Right lobe of liver (tissue), 6 donors: ENCODE data around the gene DLG5. TPM values are rescaled to one million over a fixed set of nuclear protein-coding genes. Genes with fewer than 3 reads are reported as not detected.

Source experiments
- ATAC-seq, 4 donors: fragments of 200-7000 bp; cut with Tn5 transposase; one replicate each; pipeline ENCODE4 v1.9.1; 2020; ENCODE audit warnings: mild to moderate bottlenecking in 4 of 4, moderate library complexity in 4 of 4
- DNase-seq, 3 donors: peaks; one replicate each; pipeline ENCODE4 v3.0.0-alpha.2; 2020
- H3K27ac ChIP-seq, 3 donors: fragments of 200-600 bp; one replicate each; pipeline ENCODE4 v1.8.0; 2022
- H3K27me3 ChIP-seq, 2 donors: fragments of 200-600 bp; one replicate each; pipeline ENCODE4 v1.8.0; 2022
- H3K36me3 ChIP-seq, 4 donors: fragments of 200-600 bp; sonication (generic) in 1 of 4; one replicate each; pipeline versions ENCODE4 v1.5.1 to v1.8.0; 2017 to 2022; ENCODE audit warnings: control low read depth in 1 of 4
- H3K4me1 ChIP-seq, 4 donors: fragments of 200-600 bp; sonication (generic) in 1 of 4; one replicate each; pipeline versions ENCODE4 v1.5.1 to v1.8.0; 2017 to 2022; ENCODE audit warnings: control low read depth in 1 of 4
- H3K4me3 ChIP-seq, 3 donors: fragments of 200-600 bp; one replicate each; pipeline ENCODE4 v1.8.0; 2022
- H3K9me3 ChIP-seq, 4 donors: fragments of 200-600 bp; sonication (generic) in 1 of 4; one replicate each; pipeline versions ENCODE4 v1.5.1 to v1.8.0; 2017 to 2022; ENCODE audit warnings: control low read depth in 1 of 4
- CTCF ChIP-seq, 4 donors: fragments of 200-600 bp in 3 of 4; fragments of 450-650 bp in 1 of 4; IDR thresholded peaks; one replicate each; pipeline versions ENCODE4 v1.5.1 to v1.8.0; 2016 to 2022; ENCODE audit warnings: antibody characterized with exemption in 4 of 4, mild to moderate bottlenecking in 2 of 4
- POLR2A ChIP-seq: fragments of 450-650 bp; IDR thresholded peaks from one replicate; pipeline ENCODE4 v1.6.1; 2017; ENCODE audit warnings: antibody characterized with exemption, mild to moderate bottlenecking
- WGBS: methylation state at CpG from one replicate; pipeline ENCODE4 v1.1.6; 2018; ENCODE audit warnings: low coverage, low lambda C conversion rate; ENCODE audit not compliant: insufficient coverage; ENCODE audit errors: missing lambda C conversion rate; 5-methylcytosine and 5-hydroxymethylcytosine counted together
- intact Hi-C, 2 donors: fragments of 100-400 bp; cut with DNase I; formaldehyde crosslinking; loops; one replicate each; pipeline versions ENCODE4 v1.11.2 to v1.14.1; 2022
- total RNA-seq, 6 experiments: library from RNA; depleted of rRNA in 2 of 6; stranded (reverse); fragments of >200 nt in 2 of 6; fragmentation: NEBNext Ultra II Directional in 3 of 6; extraction: Animal tissue kit (Norgen Biotek cat#: 25700) in 3 of 6; gene quantifications; one replicate each; pipeline versions ENCODE4 v1.1.0 to v1.2.4, GENCODE V29; 2016 to 2023
- donor health status: DM: no; HTN: yes; CAD: no.
- donor health status: DM: no; HTN: no; CAD: no.
- donor health status: DM: no; HTN: no; CAD: no.
- donor health status: DM: no; HTN: yes; CAD: no.
- donor health status: DM: no; HTN: yes; CAD: no.

DLG5 gene
- total RNA-seq, 6 experiments from 2014 or later = 5.6 to 8.8 (median 7.6) TPM

DNA sequence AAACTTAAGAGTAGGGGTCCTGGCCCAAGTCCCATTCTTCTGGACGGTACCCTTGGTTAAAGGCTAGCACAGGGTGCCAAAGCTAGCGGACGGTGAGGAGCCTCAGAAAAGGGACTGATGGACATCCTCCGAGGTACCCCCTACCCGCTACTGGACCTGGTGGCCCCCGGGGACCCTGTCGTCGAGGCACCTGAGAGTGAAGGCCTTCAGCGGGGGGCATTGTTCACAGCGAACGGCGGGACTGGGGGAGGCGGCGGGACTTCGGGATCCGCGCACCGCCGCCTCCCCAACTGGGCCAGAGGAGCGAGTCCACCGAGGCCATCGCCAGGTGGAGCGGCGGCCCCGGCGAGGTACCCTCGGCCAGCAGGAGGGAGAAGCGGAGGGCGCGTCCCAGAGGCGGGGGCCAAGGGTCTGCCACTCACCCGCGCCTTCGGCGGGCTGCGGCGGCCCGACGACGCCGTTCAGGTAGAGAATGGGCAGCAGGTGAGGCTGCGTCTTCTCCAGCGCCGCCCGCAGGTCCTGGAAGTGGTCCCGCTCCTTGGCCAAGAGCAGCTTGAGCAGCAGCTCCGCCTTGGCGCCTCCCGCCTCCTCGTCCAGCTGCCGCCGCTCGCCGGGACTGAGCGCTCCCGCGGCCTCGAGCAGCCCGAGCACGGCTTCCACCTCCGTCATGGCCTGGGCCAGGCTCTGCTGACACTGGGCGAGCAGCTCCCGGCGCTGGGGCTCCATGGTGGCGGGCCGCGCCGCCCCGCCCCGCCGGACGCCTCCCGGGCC is 575 bp downstream of the DLG5 start:
- Histone ChIP-seq H3K27ac (peak overlapping the region in 2 of 3 donors; percentile 36 to 40), H3K36me3 (no peaks in the 10 kb centered on the region), H3K4me3 (peak overlapping the region; percentile 53 to 82 (median 69)), H3K27me3 (no peaks in the 10 kb centered on the region), H3K4me1 (peaks cover 0 to 7% (median 2%) of the 10 kb centered on the region in 4 donors), H3K9me3 (no peaks in the 10 kb centered on the region)
- ATAC-seq (peak; percentile 50 to 67 (median 58)), DNase-seq (peak; percentile 55 to 70 (median 60))
- TF ChIP-seq CTCF (IDR thresholded peaks at IDR 0.05) (no peak), POLR2A (no peak)
- 13% methylated on average over 1 of the region's 73 CpGs for WGBS
- intact Hi-C loops = no loop called here

DNA sequence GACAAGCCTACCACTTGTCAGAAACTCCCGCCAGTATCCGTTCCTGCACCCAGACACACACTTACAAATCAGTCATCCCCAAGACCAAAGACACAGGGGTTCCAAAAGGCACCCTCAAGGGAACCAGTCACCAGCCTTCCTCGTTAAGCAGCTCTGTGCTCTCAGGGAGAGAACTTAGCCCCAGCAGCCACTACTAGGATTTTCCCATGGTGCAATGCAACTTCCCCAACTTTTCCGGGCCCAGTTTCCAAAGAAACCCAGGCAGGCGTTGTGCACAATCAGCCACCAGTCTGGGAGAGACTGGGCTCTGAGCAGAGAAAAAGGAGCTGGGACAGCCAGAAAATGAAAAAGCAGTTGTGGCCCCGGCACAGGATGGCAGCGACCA is 1.2 kb downstream of the DLG5 start:
- Histone ChIP-seq H3K36me3 (no peaks in the 10 kb centered on the region), H3K27me3 (no peaks in the 10 kb centered on the region), H3K4me3 (peak overlapping the region; percentile 53 to 82 (median 69)), H3K9me3 (no peaks in the 10 kb centered on the region), H3K27ac (peak overlapping the region in 1 of 3 donors; percentile 40), H3K4me1 (peaks cover 0 to 9% (median 4%) of the 10 kb centered on the region in 4 donors)
- peak in 3 of 4 donors; percentile 10 to 25 (median 15) for ATAC-seq
- TF ChIP-seq CTCF (IDR thresholded peaks at IDR 0.05) (no peak), POLR2A (no peak)
- 37% methylated on average over 7 of the region's 7 CpGs for WGBS
- intact Hi-C loops = no loop called here
- DNase-seq = no peak

GRCh38 chr10:77922566-77923179 is 3.9 kb downstream of the DLG5 start:
- no peak for TF ChIP-seq CTCF (IDR thresholded peaks at IDR 0.05)
- TF ChIP-seq POLR2A = no peak
- Histone ChIP-seq H3K9me3 (no peaks in the 10 kb centered on the region), H3K27ac (no peak overlapping the region), H3K4me3 (no peak overlapping the region), H3K27me3 (no peaks in the 10 kb centered on the region), H3K36me3 (no peaks in the 10 kb centered on the region), H3K4me1 (peaks cover 0 to 27% (median 5%) of the 10 kb centered on the region in 4 donors)
- DNase-seq (peak in 1 of 3 donors; percentile 5), ATAC-seq (no peak)
- intact Hi-C loops = no loop called here
- whole genome bisulfite sequencing = 100% methylated on average over 1 of the region's 8 CpGs

- Histone ChIP-seq H3K27ac (no peak overlapping the region), H3K27me3 (no peaks in the 10 kb centered on the region), H3K9me3 (no peaks in the 10 kb centered on the region), H3K4me3 (no peak overlapping the region), H3K36me3 (no peaks in the 10 kb centered on the region), H3K4me1 (peaks cover 0 to 27% (median 5%) of the 10 kb centered on the region in 4 donors)
- TF ChIP-seq POLR2A (no peak), CTCF (IDR thresholded peaks at IDR 0.05) (no peak)
- intact Hi-C loops = no loop called here
- ATAC-seq (no peak), DNase-seq (no peak)
- WGBS = 100% methylated on average over 1 of the region's 5 CpGs
Observed at GRCh38 chr10:77922055-77922454, 4.5 kb downstream of the DLG5 start.
